GM19468 (cell line): ENCODE measurements around the gene ATF6.

Experiments used
- ATAC-seq: cut with Tn5 transposase; IDR thresholded peaks from one replicate; pipeline ENCODE4 v1.9.1; 2021; ENCODE audit warnings: mild to moderate bottlenecking, moderate library complexity, moderate number of reproducible peaks; ENCODE audit not compliant: unreplicated experiment; ENCODE audit errors: extremely low read depth

ATF6 gene

GRCh38 chr1:161986328-161986727 lies 220.2 kb downstream of the ATF6 start:
- ATAC-seq, result no peak

- ATAC-seq, result no peak
These were observed 221.2 kb downstream of the ATF6 start for GRCh38 chr1:161987303-161987702.

- ATAC-seq, result no peak
These were observed 221.8 kb downstream of the ATF6 start for GRCh38 chr1:161987872-161988271.

GRCh38 chr1:161988413-161988812 lies 222.3 kb downstream of the ATF6 start:
- ATAC-seq, result no peak

GRCh38 chr1:161989108-161989507 lies 223.0 kb downstream of the ATF6 start:
- no peak for ATAC-seq

- no peak for ATAC-seq
These were observed 223.7 kb downstream of the ATF6 start for GRCh38 chr1:161989786-161990185.

- ATAC-seq, result no peak
These were observed 227.5 kb downstream of the ATF6 start for GRCh38 chr1:161993576-161993975.

GRCh38 chr1:161994175-161994668 lies 228.1 kb downstream of the ATF6 start:
- ATAC-seq, result no peak

- ATAC-seq, result no peak
These were observed 231.0 kb downstream of the ATF6 start for GRCh38 chr1:161997152-161997551.

- no peak for ATAC-seq
These were observed 232.7 kb downstream of the ATF6 start for GRCh38 chr1:161998811-161999210.

- ATAC-seq, result no peak
These were observed 233.4 kb downstream of the ATF6 start for GRCh38 chr1:161999301-162000052.

GRCh38 chr1:162000053-162000420 lies 233.9 kb downstream of the ATF6 start:
- ATAC-seq, result no peak

GRCh38 chr1:162003061-162003829 lies 237.1 kb downstream of the ATF6 start:
- ATAC-seq, result no peak

- ATAC-seq, result no peak
These were observed 237.7 kb downstream of the ATF6 start for GRCh38 chr1:162003830-162004215.

- ATAC-seq, result no peak
These were observed 238.4 kb downstream of the ATF6 start for GRCh38 chr1:162004441-162004950.

- ATAC-seq, result no peak
These were observed 240.0 kb downstream of the ATF6 start for GRCh38 chr1:162006081-162006480.

GRCh38 chr1:162007466-162007865 lies 241.3 kb downstream of the ATF6 start:
- ATAC-seq, result no peak

- no peak for ATAC-seq
These were observed 242.7 kb downstream of the ATF6 start for GRCh38 chr1:162008799-162009198.

- no peak for ATAC-seq
These were observed 243.5 kb downstream of the ATF6 start for GRCh38 chr1:162009501-162010174.

GRCh38 chr1:162010175-162010506 lies 244.0 kb downstream of the ATF6 start:
- no peak for ATAC-seq
